K562 (cell line): Measurements from ENCODE around the gene DAPK2. TPM values are rescaled to one million over a fixed set of nuclear protein-coding genes. Genes with fewer than 3 reads are reported as not detected.

Experiments used
- ATAC-seq: fragments of 200-7000 bp; cut with Tn5 transposase; 3 replicates; pipeline ENCODE4 v1.9.1; 2020; ENCODE audit warnings: moderate library complexity
- BruUV-seq: library from RNA; stranded (reverse); fragments of 400-500 nt; replicated peaks from 2 replicates; lab custom pipeline; 2021; lab: Mats Ljungman, UMichigan
- CTCF ChIA-PET: fragments of 300-600 bp; formaldehyde crosslinking; extraction: SDS; loops from one replicate; lab custom pipeline; 2021; ENCODE audit warnings: low intra/inter-chr PET ratio; lab: Yijun Ruan, JAX
- POLR2A ChIA-PET: fragments of 300-600, 350-650 bp; sonication (Branson Sonifier 250); formaldehyde crosslinking; extraction: SDS; loops from one replicate; lab custom pipeline; 2021; ENCODE audit warnings: antibody characterized with exemption, inconsistent platforms; lab: Yijun Ruan, JAX
- DNase-seq, 4 experiments: peaks; one replicate each; pipeline versions ENCODE4 v3.0.0 to v3.0.0-alpha.2; 2011 to 2018; ENCODE audit warnings: low spot score in 3 of 4, mixed read lengths in 3 of 4; ENCODE audit errors: extremely low read depth in 1 of 4
- FAIRE-seq: peaks from 2 replicates; lab custom pipeline; 2011; peaks lifted over from hg19 to GRCh38; lab: Jason Lieb, UNC
- H2AFZ ChIP-seq: 2 replicates; pipeline ENCODE4 v1.6.0; 2011; ENCODE audit warnings: low read depth, low read length, control low read depth, inconsistent platforms
- H3K27ac ChIP-seq: fragments of 200-600 bp; 3 replicates; pipeline ENCODE4 v1.8.0; 2011; ENCODE audit warnings: low read depth, mild to moderate bottlenecking, control low read depth, inconsistent platforms, low read length, moderate library complexity, mixed read lengths; ENCODE audit errors: extremely low read depth
- H3K27me3 ChIP-seq, 2 experiments: fragments of 300-600 bp in 1 of 2; 2 replicates in 1 of 2; 3 replicates in 1 of 2; pipeline versions ENCODE4 v1.6.0 to v1.8.0; 2011; ENCODE audit warnings: inconsistent platforms in 2 of 2, low read length in 2 of 2, mild to moderate bottlenecking in 1 of 2, mixed read lengths in 1 of 2, moderate library complexity in 1 of 2; ENCODE audit not compliant: control insufficient read depth in 2 of 2, insufficient read depth in 2 of 2
- H3K36me3 ChIP-seq: fragments of 300-600 bp; 3 replicates; pipeline ENCODE4 v1.8.0; 2011; ENCODE audit warnings: mild to moderate bottlenecking, low read length, inconsistent platforms; ENCODE audit not compliant: control insufficient read depth, insufficient read depth
- H3K4me1 ChIP-seq, 2 experiments: fragments of 200-600 bp in 1 of 2; replicated peaks in 1 of 2; 2 replicates in 1 of 2; 3 replicates in 1 of 2; pipeline versions ENCODE4 v1.5.1 to v1.8.0; 2011; ENCODE audit warnings: inconsistent platforms in 2 of 2, low read length in 2 of 2, mild to moderate bottlenecking in 1 of 2, mixed read lengths in 1 of 2, moderate library complexity in 1 of 2; ENCODE audit not compliant: control insufficient read depth in 2 of 2, insufficient read depth in 2 of 2
- H3K4me2 ChIP-seq: 2 replicates; pipeline ENCODE4 v1.6.1; 2011; ENCODE audit warnings: low read length, control low read depth, inconsistent platforms, mixed read lengths; ENCODE audit not compliant: insufficient read depth
- H3K4me3 ChIP-seq: fragments of 200-600 bp; sonication (generic), shearing (Covaris generic); 2 replicates; pipeline ENCODE4 v1.5.1; 2016; ENCODE audit warnings: control low read depth, inconsistent platforms
- H3K79me2 ChIP-seq: fragments of 200-600 bp; 3 replicates; pipeline ENCODE4 v1.8.0; 2011; ENCODE audit warnings: low read length, inconsistent platforms; ENCODE audit not compliant: control insufficient read depth, insufficient read depth
- H3K9ac ChIP-seq, 2 experiments: 2 replicates each; pipeline versions ENCODE4 v1.6.0 to v1.6.1; 2011; ENCODE audit warnings: low read depth in 2 of 2, low read length in 2 of 2, control low read depth in 1 of 2, inconsistent platforms in 1 of 2, mild to moderate bottlenecking in 1 of 2, mixed read lengths in 1 of 2; ENCODE audit not compliant: insufficient read depth in 1 of 2
- H3K9me1 ChIP-seq: one replicate; pipeline ENCODE4 v1.6.0; 2011; ENCODE audit warnings: inconsistent platforms, mild to moderate bottlenecking, low read length, moderate library complexity; ENCODE audit not compliant: control insufficient read depth, insufficient read depth
- H3K9me3 ChIP-seq: replicated peaks from 2 replicates; pipeline ENCODE4 v1.5.1; 2011; ENCODE audit warnings: low read depth, low read length, inconsistent platforms; ENCODE audit not compliant: control insufficient read depth, insufficient read depth
- H4K20me1 ChIP-seq: replicated peaks from 2 replicates; pipeline ENCODE4 v1.6.1; 2011; ENCODE audit warnings: low read length, inconsistent platforms, mixed read lengths; ENCODE audit not compliant: control insufficient read depth, insufficient read depth
- C11orf30 ChIP-seq: fragments of 450-650 bp; IDR thresholded peaks from 2 replicates; pipeline ENCODE4 v1.6.1; 2016; ENCODE audit warnings: low read depth, mild to moderate bottlenecking
- CREB3 ChIP-seq: fragments of 450-650 bp; conservative IDR thresholded peaks from 2 replicates; pipeline ENCODE4 v1.6.1; 2016; ENCODE audit warnings: missing genetic modification characterization, low read depth, mild to moderate bottlenecking, missing compliant biosample characterization, moderate library complexity
- E2F6 ChIP-seq, 2 experiments: IDR thresholded peaks; 2 replicates each; pipeline ENCODE4 v1.6.1; 2011; ENCODE audit warnings: borderline replicate concordance in 1 of 2, control low read depth in 1 of 2, low read depth in 1 of 2, low read length in 1 of 2, mild to moderate bottlenecking in 1 of 2, mixed read lengths in 1 of 2, moderate library complexity in 1 of 2; ENCODE audit not compliant: insufficient read depth in 1 of 2, insufficient read length in 1 of 2, poor library complexity in 1 of 2, severe bottlenecking in 1 of 2; ENCODE audit errors: extremely low read depth in 1 of 2
- GMEB1 ChIP-seq: fragments of 250-450 bp; sonication (Bioruptor Pico); IDR thresholded peaks from 2 replicates; pipeline ENCODE4 v1.4.0; 2020; ENCODE audit warnings: mild to moderate bottlenecking
- L3MBTL2 ChIP-seq: fragments of 450-650 bp; IDR thresholded peaks from 2 replicates; pipeline ENCODE4 v1.6.1; 2016; ENCODE audit warnings: mild to moderate bottlenecking, moderate library complexity
- SRSF3 ChIP-seq: fragments of 200-400 bp; formaldehyde crosslinking; IDR thresholded peaks from 2 replicates; pipeline ENCODE4 v1.6.1; 2016; ENCODE audit warnings: mild to moderate bottlenecking, low read length, moderate library complexity; ENCODE audit not compliant: insufficient read depth
- ZFPM2 ChIP-seq: fragments of 250-450 bp; sonication (Bioruptor Pico); IDR thresholded peaks from 2 replicates; pipeline ENCODE4 v1.5.1; 2022; ENCODE audit warnings: mild to moderate bottlenecking
- WGBS: fragments of 100-300 bp; shearing (Covaris generic); methylation state at CpG from one replicate; pipeline ENCODE4 v1.1.6; 2016; ENCODE audit warnings: low coverage, mixed read lengths; ENCODE audit not compliant: insufficient coverage; ENCODE audit errors: missing lambda C conversion rate; 5-methylcytosine and 5-hydroxymethylcytosine counted together
- in situ Hi-C: fragments of 300-500 bp; cut with MboI; formaldehyde crosslinking; loops from 4 replicates; pipeline ENCODE4 v1.15.0; 2018; ENCODE audit warnings: inconsistent platforms, mixed read lengths
- intact Hi-C: fragments of 100-400 bp; cut with micrococcal nuclease; formaldehyde crosslinking; loops from 2 replicates; pipeline ENCODE4 v1.14.2; 2022
- polyA plus RNA-seq, 8 experiments: library from polyadenylated mRNA; depleted of rRNA in 4 of 8; stranded (reverse) in 5 of 8; unstranded in 3 of 8; fragments of >200 nt; fragmentation: Nextera tagmentation in 2 of 8; fragmentation: Illumina TruSeq in 1 of 8; extraction: Ambion mirVana in 2 of 8; extraction: Trizol in 1 of 8; gene quantifications; 2 replicates each; pipeline versions ENCODE4 v1.2.1 to v1.2.3, GENCODE V29; 2011 to 2014; ENCODE audit warnings: inconsistent platforms in 1 of 8, missing spikeins in 1 of 8
- total RNA-seq, 7 experiments: library from RNA; depleted of rRNA in 6 of 7; stranded (reverse); fragments of >200 nt in 6 of 7; fragmentation: Illumina TruSeq in 2 of 7; extraction: Trizol in 2 of 7; gene quantifications; 2 replicates each; pipeline versions ENCODE4 v1.2.1 to v1.2.3, GENCODE V29; 2011 to 2021; ENCODE audit warnings: low replicate concordance in 1 of 7
- TF ChIP-seq, protein P1 (sequence below): fragments of 250-450 bp; sonication (Bioruptor Pico); IDR thresholded peaks from 2 replicates; pipeline ENCODE4 v1.8.0; 2022; ENCODE audit warnings: inconsistent platforms

The DAPK2 gene
- total and polyA plus RNA-seq, 9 of the 15 experiments (the other 6 are each of a cell fraction or from before 2014, with no cell fraction given), result 0.14 to 5.2 (median 2.2) TPM

- TF ChIP-seq CREB3, result peak; percentile 74; the same call in 1 of the 2 replicates
- 0 out of 2 replicates have a peak, but pooled peaks have one; percentile 11 for TF ChIP-seq GMEB1 (CRISPR knock-in tag)
Observed at GRCh38 chr15:64071931-64072765, 25.9 kb upstream of the DAPK2 start (continued).

- no peak overlapping the region; a peak in 1 of 4 replicates for H3K9ac ChIP-seq
- ATAC-seq, result peak; percentile 47
- ChIA-PET CTCF (interaction anchor here (0.6 kb wide), 1 partner anchor 311 kb away, joined by 6 read pairs; no protein-coding TSS in a partner anchor), POLR2A (interaction anchor here (0.9 to 2.3 kb wide), 7 partner anchors 10 to 473 kb away, joined by 3 to 11 read pairs (median 5); partner anchors contain the start of gene CIAO2A)
- no peak overlapping the region for H3K4me3 ChIP-seq
- no TSS peak for BruUV-seq
- WGBS, result 30% methylated on average over 8 of the region's 8 CpGs
- H3K4me2 ChIP-seq, result 0 out of 2 replicates have a peak overlapping the region, but pooled peaks have one; percentile 10
- peak; percentile 80 for FAIRE-seq
- H4K20me1 ChIP-seq, result peaks cover 5% of the 10 kb centered on the region; the same call in 1 of the 2 replicates
- H3K27ac ChIP-seq, result peak overlapping the region; percentile 66; the same call in 2 of the 3 replicates
- H2AFZ ChIP-seq, result no peak overlapping the region
- peaks cover 3 to 29% of the 10 kb centered on the region in 2 experiments; a peak in 4 of 5 replicates for H3K4me1 ChIP-seq
- peaks cover 58% of the 10 kb centered on the region for H3K36me3 ChIP-seq
- H3K9me1 ChIP-seq, result no peaks in the 10 kb centered on the region
- no peaks in the 10 kb centered on the region for H3K9me3 ChIP-seq
- peak in 3 of 4 experiments; percentile 32 to 77 (median 32) for DNase-seq
- H3K79me2 ChIP-seq, result peaks cover 5% of the 10 kb centered on the region; the same call in 1 of the 3 replicates
- H3K27me3 ChIP-seq, result no peaks in the 10 kb centered on the region
- intact Hi-C loops, result no loop called here
- in situ Hi-C loops, result loop anchor here (25.0 kb wide), 2 partner anchors 609 to 784 kb away; partner anchors contain the start of gene APH1B
- TF ChIP-seq L3MBTL2 (peak; percentile 74), C11orf30 (peak; percentile 13; the same call in 1 of the 2 replicates), ZFPM2 (CRISPR knock-in tag) (0 out of 2 replicates have a peak, but pooled peaks have one; percentile 25), E2F6 (IDR thresholded peaks at IDR 0.05; ENCODE audit: borderline replicate concordance in 1 of 2, extremely low read depth in 1 of 2, insufficient read depth in 1 of 2, insufficient read length in 1 of 2, low read depth in 1 of 2, low read length in 1 of 2, poor library complexity in 1 of 2, severe bottlenecking in 1 of 2) (peak in 1 of 2 experiments; percentile 79), SRSF3 (no peak)
- TF ChIP-seq, protein P1, sequence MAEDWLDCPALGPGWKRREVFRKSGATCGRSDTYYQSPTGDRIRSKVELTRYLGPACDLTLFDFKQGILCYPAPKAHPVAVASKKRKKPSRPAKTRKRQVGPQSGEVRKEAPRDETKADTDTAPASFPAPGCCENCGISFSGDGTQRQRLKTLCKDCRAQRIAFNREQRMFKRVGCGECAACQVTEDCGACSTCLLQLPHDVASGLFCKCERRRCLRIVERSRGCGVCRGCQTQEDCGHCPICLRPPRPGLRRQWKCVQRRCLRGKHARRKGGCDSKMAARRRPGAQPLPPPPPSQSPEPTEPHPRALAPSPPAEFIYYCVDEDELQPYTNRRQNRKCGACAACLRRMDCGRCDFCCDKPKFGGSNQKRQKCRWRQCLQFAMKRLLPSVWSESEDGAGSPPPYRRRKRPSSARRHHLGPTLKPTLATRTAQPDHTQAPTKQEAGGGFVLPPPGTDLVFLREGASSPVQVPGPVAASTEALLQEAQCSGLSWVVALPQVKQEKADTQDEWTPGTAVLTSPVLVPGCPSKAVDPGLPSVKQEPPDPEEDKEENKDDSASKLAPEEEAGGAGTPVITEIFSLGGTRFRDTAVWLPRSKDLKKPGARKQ (CRISPR knock-in tag), result no peak
Observed at GRCh38 chr15:64070965-64071851, 24.9 kb upstream of the DAPK2 start.
